ENCODE results near the gene REELD1.

- TF ChIP-seq CTCF (IDR thresholded peaks at IDR 0.05) (peak in 2 of 3 experiments; percentile 12 to 22), POLR2AphosphoS5 (IDR thresholded peaks at IDR 0.05) (peak; percentile 82 to 92), POLR2A (IDR thresholded peaks at IDR 0.05; ENCODE audit: low read depth) (no peak), EP300 (IDR thresholded peaks at IDR 0.05) (no peak)
Measured at GRCh38 chr4:146175541-146176453, 38.5 kb upstream of the REELD1 start, which contains the start of gene LSM6.
